22Rv1 (cell line): Measurements from ENCODE around the gene VAMP5.
"Not testable (repeated sequence)": the region's sequence is repeated elsewhere in the genome, so short reads cannot be mapped to it uniquely, and the experiment has no call there.

ENCODE experiments used
- CTCF ChIP-seq: fragments of 450-650 bp; IDR thresholded peaks from 2 replicates; pipeline ENCODE4 v1.5.1; 2017; ENCODE audit warnings: mild to moderate bottlenecking
- ZFX ChIP-seq: fragments of 450-650 bp; IDR thresholded peaks from 2 replicates; pipeline ENCODE4 v1.6.1; 2017; ENCODE audit warnings: antibody characterized with exemption, borderline replicate concordance

GRCh38 chr2:85617723-85618122 lies 33.5 kb downstream of the VAMP5 start:
- TF ChIP-seq CTCF, ZFX: not testable (repeated sequence)
